GM12872 (cell line): ENCODE measurements around the gene LPCAT1.

ENCODE experiments used
- CTCF ChIP-seq: IDR thresholded peaks from 3 replicates; pipeline ENCODE4 v1.5.1; 2011; ENCODE audit warnings: low read depth, mild to moderate bottlenecking, low read length, moderate library complexity; ENCODE audit not compliant: insufficient read depth

Gene LPCAT1

GRCh38 chr5:1484730-1485578 lies 38.8 kb downstream of the LPCAT1 start:
- no peak for TF ChIP-seq CTCF

GRCh38 chr5:1483856-1484729 lies 39.7 kb downstream of the LPCAT1 start:
- TF ChIP-seq CTCF, result no peak

- no peak for TF ChIP-seq CTCF
Observed at GRCh38 chr5:1483064-1483463, 40.7 kb downstream of the LPCAT1 start.

- TF ChIP-seq CTCF, result no peak
Observed at GRCh38 chr5:1481959-1482331, 41.8 kb downstream of the LPCAT1 start.

- no peak for TF ChIP-seq CTCF
Observed at GRCh38 chr5:1481266-1481958, 42.3 kb downstream of the LPCAT1 start.

- no peak for TF ChIP-seq CTCF
Observed at GRCh38 chr5:1480806-1481205, 43.0 kb downstream of the LPCAT1 start.

GRCh38 chr5:1480217-1480616 lies 43.5 kb downstream of the LPCAT1 start:
- no peak for TF ChIP-seq CTCF
